ENCODE data around the gene ARID2.

ARID2 gene

DNA sequence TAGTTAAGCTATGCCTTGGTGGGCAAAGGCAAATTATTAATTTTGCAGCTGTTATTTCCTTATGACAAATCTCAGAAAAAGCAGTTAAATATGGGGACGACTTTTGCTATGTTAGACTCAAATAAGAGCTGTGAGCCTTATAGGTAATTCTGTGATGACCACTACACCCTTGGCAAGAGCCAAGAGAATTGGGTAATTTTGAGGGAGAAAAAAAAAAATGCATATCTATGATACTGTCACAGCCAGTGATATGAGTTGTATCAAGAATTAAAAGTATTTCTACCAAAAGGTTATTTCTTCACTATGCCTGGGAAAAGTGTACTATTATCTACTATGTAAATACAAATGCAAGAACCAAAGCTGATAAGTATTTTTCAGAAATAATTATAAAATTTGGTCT is 216.9 kb downstream of the ARID2 start:
- DNase-seq, result no peak

GRCh38 chr12:45948546-45948945 is 219.0 kb downstream of the ARID2 start:
- DNase-seq, result no peak

All from stimulated activated CD4-positive, alpha-beta T cell treated with anti-CD3 and anti-CD28 coated beads, Interleukin-12 subunit alpha, Interleukin-12 subunit beta, amount 100 ng/mL, for 4 hours (primary cell).